ENCODE measurements around the gene NPDC1.
"Not testable (repeated sequence)": the region's sequence is repeated elsewhere in the genome, so short reads cannot be mapped to it uniquely, and the experiment has no call there.

NPDC1 gene

DNA sequence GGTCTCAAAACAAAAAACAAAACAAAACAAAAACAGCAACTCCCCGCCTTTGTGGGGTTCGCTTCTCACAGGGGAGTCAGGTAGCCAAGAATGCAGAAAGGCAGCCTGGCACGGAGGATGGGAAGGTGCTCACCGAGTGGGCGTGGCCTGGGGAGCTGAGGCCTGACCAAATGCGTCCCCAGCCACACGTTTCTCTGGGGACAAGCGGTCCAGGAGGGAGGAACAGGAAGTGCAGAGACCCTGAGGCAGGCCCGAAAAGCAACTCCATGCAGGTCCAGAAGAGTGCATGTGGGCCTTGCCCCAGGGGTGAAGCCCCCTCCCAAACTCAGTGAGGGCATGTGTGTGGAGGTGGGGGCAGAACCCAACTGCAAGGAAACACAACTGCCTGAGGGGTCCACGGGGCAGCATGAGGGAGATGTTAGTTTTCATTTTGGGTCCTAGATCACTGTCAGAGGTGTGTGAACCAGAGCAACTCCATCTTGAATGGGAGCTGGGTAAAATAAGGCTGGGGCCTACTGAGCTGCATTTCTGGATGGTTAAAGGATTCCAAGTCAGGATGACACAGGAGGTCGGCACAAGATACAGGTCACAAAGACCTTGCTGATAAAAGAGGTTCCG, 28.8 kb upstream of the NPDC1 start:
- DNase-seq = no peak

DNA sequence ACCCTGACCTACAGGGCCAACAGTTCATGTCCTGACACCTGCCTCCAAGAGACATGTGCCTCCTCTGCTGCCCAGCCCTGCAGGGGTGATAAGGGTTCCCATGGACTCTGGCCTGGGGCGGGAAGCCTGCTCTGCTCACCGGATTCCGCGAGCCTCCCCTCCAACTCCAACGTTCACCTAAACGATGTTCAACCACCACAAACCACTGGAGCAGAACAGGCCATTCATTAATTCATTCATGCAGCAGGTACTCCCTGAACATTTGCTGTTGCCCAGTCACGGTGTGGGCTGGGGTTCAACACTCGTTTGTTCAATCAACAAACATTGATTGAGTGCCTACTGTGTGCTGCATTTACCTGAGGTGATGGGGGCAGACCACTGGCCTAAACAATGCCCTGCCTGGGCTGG, 28.0 kb upstream of the NPDC1 start:
- no peak for DNase-seq

- DNase-seq = peak; percentile 17
Observed at GRCh38 chr9:137071282-137071681, 25.3 kb upstream of the NPDC1 start.

DNA sequence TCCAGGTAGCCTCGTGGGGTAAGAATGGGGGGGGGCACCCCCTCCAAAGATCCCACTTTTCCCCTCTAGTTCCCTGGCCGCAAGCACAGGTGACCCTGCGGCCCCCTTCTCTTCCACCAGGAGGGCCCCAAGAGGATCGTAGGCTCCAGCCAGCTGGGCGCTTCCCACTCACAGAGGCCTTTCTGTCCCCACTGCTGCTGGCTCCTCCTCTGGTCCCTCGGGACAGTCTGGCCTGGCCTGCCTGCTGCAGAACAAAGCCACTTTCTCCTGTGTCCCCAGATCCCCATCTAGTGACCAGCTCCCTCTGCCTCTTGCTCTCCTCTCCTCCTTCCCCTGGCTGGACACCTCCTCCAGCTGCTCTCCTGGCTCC, 24.9 kb upstream of the NPDC1 start:
- peak; percentile 77 for DNase-seq

DNA sequence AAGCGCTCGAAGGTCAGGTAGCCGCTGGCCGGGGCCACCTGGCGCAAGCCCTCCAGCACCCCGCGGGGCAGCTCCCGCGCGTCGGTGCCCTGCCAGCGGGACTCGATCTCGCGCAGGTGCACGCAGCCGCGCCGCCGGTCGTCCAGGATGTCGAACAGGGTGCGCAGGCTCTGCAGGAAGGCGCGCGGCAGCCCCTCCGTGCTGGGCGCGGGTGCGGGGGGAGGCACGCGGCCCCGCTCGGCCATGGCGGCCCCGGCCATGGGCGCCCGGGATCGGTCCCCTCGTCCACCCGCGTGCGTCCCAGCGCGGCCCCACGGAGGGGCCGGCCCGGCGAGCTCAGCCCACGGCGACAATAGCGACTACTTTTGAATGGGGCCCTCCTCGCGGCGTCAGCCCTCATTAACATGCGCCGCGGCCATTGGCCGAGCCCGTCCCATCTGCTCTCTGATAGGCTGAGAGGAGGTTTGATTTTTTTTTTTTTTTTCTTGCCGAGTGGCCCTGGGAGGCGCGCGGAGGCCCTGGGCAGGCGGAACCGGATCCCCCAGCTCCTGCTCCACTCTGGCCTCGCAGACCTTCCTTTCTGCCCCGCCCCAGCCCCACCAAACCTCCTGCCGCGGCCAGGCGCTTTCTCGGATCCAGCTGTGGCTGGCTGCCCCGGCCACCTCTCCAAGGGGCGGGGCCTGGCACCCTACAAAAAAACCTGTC, 24.4 kb upstream of the NPDC1 start, which contains the start of gene SAPCD2:
Gene SAPCD2 (minus strand): TSS at position 357 of the 705 bp plus-strand sequence. CDS start 97 bp downstream, at position 260.
- peak; percentile 97 for DNase-seq

GRCh38 chr9:137069508-137070091, 23.6 kb upstream of the NPDC1 start:
- DNase-seq = peak; percentile 46

DNA sequence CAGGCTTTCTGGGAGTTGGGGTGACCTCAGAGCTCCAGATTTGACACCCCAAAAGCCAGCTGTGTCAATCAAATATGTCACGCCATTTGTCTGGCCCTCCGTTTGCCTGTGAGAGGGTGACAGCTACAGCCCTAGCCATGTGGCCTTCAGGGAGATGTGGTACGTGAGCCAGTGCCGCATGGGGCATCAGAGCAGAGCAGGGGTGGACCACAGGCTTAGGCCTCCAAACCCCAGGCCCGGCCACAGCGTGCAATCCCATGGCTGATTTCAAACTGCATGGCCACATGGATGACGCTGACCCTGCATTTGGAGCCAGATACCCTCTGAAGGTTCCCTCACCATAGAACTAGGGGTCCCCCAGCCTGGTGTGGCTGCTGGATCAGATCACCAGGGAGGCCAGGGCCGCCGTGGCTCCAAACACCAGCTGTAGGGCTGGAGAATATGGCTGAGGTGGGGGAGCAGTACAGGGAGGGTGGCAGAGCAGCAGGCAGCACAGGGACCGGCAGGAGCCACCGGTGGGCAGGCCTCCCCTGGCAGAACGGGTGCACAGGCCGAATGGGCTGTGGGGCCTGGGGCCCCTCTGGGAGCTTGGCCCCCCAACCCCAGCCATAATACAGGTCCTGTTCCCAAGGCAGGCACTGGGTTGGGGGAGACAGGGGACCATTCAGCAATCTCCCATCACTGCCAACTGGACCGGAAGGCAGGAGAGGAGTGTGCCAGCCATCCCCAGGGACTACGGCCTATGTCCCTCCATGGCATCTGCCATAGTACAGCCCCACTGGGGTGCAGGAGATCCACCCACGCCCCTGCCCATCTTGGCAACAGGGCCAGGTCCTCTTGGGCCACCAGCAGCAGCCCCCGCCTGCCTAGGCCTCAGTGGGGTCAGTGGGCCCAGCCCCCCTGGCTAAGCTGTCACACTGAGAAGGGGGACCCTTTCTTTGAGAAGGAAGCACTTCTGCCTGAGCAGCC, 22.8 kb upstream of the NPDC1 start:
- no peak for DNase-seq

DNA sequence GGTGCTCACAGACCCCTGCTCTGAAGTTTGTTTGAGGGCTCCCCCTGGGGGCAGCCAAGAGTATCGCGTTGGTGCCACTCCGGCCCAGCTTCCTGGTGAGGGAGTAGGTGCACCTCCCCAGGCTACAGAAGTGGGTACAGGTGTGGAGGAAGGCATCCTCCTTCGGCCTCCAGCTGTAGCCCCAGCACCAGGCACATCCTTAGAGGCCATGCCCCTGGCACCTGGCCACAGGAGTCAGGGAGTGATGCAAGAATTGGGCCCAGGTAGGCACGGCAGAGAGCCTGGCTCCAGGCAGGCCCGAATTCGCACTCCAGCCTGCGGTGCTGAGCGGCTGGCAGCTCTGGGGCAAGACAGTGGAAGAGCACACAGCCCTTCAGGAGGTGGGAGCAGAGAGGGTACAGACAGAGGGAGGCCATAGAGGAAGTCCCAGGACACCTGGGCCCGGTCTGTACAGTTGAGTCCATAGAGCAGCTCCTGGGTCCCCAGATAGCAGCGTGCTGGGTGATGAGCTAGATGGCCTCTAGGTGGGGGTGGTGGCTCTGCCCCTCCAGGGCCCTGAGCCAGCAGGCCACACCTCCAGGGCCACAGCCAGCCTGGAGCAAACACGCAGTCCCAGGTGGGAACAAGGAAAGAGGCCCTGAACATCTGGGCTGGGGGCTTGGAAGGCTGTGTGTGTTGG, 22.0 kb upstream of the NPDC1 start:
- peak; percentile 88 for DNase-seq

DNA sequence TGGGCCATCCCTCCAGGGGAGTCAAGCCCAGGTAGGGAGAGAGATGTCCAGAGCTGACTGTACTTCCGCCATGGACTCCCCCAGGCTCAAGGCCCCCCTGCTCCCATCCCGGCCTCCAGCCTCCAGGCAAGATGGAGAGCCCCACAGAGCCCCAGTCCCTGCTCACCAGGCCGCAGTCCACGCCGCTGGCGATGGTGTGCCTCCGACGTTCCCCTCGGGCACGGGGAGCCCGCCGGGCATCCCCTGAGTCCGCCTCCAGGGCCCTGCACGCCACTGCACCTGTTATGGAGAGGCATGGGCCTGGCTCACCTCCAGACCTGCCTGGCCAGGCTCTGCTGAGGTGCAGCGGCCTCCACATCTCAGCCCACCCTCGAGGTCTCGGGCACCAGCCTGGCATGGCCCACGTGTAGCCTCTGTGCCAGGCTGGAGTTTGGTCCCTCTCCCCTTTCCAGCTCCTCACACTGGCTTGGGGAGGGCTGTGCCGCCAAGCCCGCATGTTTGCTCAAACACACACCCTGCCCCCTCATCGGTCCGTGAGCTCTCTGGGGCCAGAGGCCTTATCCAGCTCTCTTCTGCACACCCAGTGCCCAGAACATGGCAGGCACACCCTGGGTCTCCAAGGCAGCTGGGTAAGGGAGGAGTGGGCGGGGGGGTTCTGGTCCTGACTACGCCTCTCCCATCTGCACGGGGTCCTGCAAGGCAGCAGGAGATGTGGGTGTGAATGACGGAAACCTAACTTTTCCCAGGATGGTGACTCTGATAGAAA, 20.3 kb upstream of the NPDC1 start:
- DNase-seq = no peak

DNA sequence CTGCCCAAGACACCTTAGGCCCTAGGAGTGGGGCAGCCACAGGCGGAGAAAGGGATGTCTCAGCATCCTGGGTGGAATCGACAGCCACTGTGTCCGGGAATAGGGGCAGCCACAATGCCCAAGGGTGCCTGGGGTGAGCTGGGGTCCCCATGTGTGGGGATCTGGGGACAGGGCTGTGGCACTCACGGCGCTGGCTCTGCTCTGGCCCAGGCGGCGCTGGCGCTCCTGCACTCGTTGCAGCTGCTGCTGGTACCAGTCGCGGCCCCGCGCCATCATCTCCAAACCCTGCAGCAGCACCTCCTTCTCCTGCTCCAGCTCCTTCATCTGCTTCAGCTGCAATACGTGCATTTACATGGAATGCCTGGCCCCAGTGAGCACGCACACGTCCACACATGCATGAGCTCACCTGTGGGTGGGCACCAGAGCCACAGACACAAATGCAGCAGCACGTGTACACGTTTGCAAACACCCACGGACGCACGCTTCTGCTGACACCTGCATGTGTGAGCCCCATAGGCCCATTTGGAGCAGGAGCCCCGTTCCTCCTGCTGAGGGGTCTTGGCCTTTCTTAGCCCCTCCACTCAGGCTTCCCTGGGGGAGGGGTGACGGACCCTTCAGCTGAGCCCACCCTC, 19.5 kb upstream of the NPDC1 start:
- no peak for DNase-seq

GRCh38 chr9:137064880-137065164, 18.8 kb upstream of the NPDC1 start:
- DNase-seq = no peak

- DNase-seq = peak; percentile 62
Observed at GRCh38 chr9:137064027-137064879, 18.3 kb upstream of the NPDC1 start.

- no peak for DNase-seq
Observed at GRCh38 chr9:137063311-137064026, 17.5 kb upstream of the NPDC1 start.

DNA sequence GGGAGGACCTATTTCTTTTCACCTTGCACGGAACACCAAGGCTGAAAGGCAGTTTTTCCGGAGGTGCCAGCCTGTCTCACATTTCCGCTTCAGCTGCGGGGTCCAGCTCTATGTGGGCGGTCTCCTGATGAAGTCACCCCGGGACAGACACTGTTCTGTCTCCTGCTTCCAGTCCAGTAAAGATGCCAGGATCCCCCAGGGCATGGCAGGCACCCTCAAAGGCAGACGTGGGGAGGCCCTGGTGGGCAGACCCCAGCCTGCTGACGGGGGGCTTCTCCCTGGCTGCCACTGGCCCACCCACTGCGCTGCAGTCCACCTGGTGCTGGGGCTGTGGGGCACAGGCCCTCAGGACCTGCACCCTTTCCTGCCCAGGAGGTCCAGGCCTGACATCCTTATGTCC, 16.8 kb upstream of the NPDC1 start:
- not testable (repeated sequence) for DNase-seq

GRCh38 chr9:137062384-137062783, 16.4 kb upstream of the NPDC1 start:
- DNase-seq = no peak

DNA sequence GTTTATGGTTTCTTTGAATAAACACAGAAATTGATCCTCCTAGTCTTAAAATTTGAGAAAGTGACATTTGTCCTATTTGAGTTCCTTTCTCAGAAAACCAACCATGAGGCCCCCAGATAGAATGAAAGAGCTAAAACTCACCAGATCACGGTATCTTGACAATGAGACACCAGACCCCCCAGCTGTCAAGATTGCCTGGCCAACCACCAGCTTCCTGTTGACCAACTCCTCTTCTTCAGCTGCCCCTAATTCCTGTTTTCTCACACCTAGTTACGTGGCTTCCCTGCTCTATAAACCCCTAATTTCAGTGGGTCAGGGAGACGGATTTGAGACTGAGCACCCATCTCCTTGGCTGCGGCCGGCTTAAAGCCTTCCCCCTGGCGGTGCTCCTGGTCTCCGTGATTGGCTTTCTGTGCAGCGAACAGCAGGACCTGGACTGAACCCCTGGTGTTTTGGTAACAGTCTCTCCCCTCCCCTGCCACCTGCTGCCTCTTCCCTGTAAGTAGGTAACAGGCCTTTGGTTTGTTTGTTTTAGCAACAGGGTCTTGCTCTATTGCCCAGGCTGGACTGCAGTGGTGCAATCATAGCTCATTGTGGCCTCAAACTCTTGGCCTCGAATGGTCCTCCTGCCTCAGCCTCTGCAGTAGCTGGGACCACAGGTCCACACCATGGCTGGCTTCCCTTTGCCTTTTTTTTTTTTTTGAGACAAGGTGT, 12.7 kb upstream of the NPDC1 start:
- peak; percentile 93 for DNase-seq

- DNase-seq = no peak
Observed at GRCh38 chr9:137057545-137057944, 11.6 kb upstream of the NPDC1 start.

DNA sequence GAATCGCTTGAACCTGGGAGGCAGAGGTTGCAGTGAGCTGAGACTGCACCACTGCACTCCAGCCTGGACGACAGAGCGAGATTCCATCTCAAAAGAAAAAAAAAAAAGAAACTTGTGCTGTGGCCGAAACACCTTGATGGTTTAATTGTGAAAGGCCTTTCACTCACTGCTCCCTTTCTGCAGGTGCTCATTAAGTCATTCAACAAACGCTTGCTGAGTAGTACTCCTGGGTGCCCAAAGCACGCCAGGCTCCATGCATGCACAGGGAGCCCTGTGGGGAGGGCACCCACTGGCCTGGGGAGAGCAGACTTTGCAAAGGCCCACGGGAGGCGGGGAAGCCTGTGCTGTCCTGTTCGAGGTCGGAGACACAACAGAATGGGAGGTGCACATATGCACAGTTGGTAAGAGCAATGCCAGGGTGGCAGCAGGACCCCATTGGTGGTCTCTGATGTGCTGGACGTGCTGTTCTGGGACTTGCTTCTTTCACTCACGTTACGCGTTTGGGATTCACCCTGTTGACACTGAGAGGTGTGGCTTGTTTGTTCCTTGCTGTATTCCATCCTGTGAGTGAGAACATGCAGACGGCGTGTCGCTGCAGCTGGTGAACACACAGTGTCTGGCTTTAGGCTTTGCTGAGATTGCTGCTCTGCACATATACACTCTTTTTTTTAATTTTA, 10.9 kb upstream of the NPDC1 start:
- no peak for DNase-seq

Data from NCI-H82 (cell line).